Endothelial cell of umbilical vein (primary cell): Measurements from ENCODE around the gene IL17RD. TPM values are rescaled to one million over a fixed set of nuclear protein-coding genes. Genes with fewer than 3 reads are reported as not detected.

Experiments
- BruUV-seq: library from RNA; stranded (reverse); fragments of 400-500 nt; replicated peaks from 2 replicates; lab custom pipeline; 2021; lab: Mats Ljungman, UMichigan
- CTCF ChIA-PET: fragments of 300-600, 350-600 bp; sonication (Branson Sonifier 250); formaldehyde crosslinking; loops from one replicate; lab custom pipeline; 2021; ENCODE audit warnings: antibody characterized with exemption, inconsistent platforms; lab: Charles Lee
- POLR2A ChIA-PET: fragments of 300-600, 350-600 bp; sonication (Branson Sonifier 250); formaldehyde crosslinking; loops from one replicate; lab custom pipeline; 2021; ENCODE audit warnings: antibody characterized with exemption, inconsistent platforms; lab: Charles Lee
- DNase-seq: peaks from one replicate; pipeline ENCODE4 v3.0.0-alpha.2; 2011; ENCODE audit warnings: low read depth, low spot score
- FAIRE-seq: peaks from 2 replicates; lab custom pipeline; 2011; peaks lifted over from hg19 to GRCh38; lab: Jason Lieb, UNC
- H2AFZ ChIP-seq: 2 replicates; pipeline ENCODE4 v1.6.0; 2012; ENCODE audit warnings: low read depth, low read length, control low read depth, inconsistent platforms
- H3K27ac ChIP-seq: 2 replicates; pipeline ENCODE4 v1.5.1; 2011; ENCODE audit warnings: low read depth, mild to moderate bottlenecking, control low read depth, low read length, moderate library complexity; ENCODE audit not compliant: insufficient read depth
- H3K27me3 ChIP-seq, 2 experiments: 2 replicates each; pipeline versions ENCODE4 v1.6.0 to v1.6.1; 2011; ENCODE audit warnings: low read length in 2 of 2, mixed read lengths in 1 of 2; ENCODE audit not compliant: control insufficient read depth in 2 of 2, insufficient read depth in 2 of 2
- H3K36me3 ChIP-seq, 2 experiments: 2 replicates in 1 of 2; 3 replicates in 1 of 2; pipeline ENCODE4 v1.5.1; 2011; ENCODE audit warnings: low read length in 2 of 2, mild to moderate bottlenecking in 1 of 2, moderate library complexity in 1 of 2; ENCODE audit not compliant: control insufficient read depth in 2 of 2, insufficient read depth in 2 of 2; ENCODE audit errors: extremely low read depth in 1 of 2
- H3K4me1 ChIP-seq: 3 replicates; pipeline ENCODE4 v1.5.1; 2011; ENCODE audit warnings: mild to moderate bottlenecking, low read length; ENCODE audit not compliant: control insufficient read depth, insufficient read depth; ENCODE audit errors: extremely low read depth
- H3K4me2 ChIP-seq: 2 replicates; pipeline ENCODE4 v1.6.1; 2011; ENCODE audit warnings: low read length, control low read depth, mixed read lengths; ENCODE audit not compliant: insufficient read depth
- H3K4me3 ChIP-seq, 3 experiments: fragments of 200-600 bp in 1 of 3; sonication (generic), shearing (Covaris generic) in 1 of 3; replicated peaks in 1 of 3; 2 replicates each; pipeline ENCODE4 v1.5.1; 2011 to 2016; ENCODE audit warnings: control low read depth in 3 of 3, low read length in 3 of 3, mild to moderate bottlenecking in 2 of 3, inconsistent platforms in 1 of 3, low read depth in 1 of 3, moderate library complexity in 1 of 3; ENCODE audit not compliant: insufficient read depth in 1 of 3
- H3K79me2 ChIP-seq: 2 replicates; pipeline ENCODE4 v1.6.0; 2012; ENCODE audit warnings: low read length, inconsistent platforms; ENCODE audit not compliant: control insufficient read depth, insufficient read depth
- H3K9ac ChIP-seq: replicated peaks from 2 replicates; pipeline ENCODE3; 2011; ENCODE audit warnings: low read length, control low read depth; ENCODE audit not compliant: insufficient read depth; ENCODE audit errors: extremely low read depth
- H3K9me1 ChIP-seq: replicated peaks from 3 replicates; pipeline ENCODE4 v1.6.0; 2011; ENCODE audit warnings: mild to moderate bottlenecking, low read length; ENCODE audit not compliant: control insufficient read depth, insufficient read depth; ENCODE audit errors: extremely low read depth
- H3K9me3 ChIP-seq: replicated peaks from 2 replicates; pipeline ENCODE4 v1.5.1; 2012; ENCODE audit warnings: low read length, inconsistent platforms; ENCODE audit not compliant: control insufficient read depth, insufficient read depth
- H4K20me1 ChIP-seq: replicated peaks from 2 replicates; pipeline ENCODE3; 2011; ENCODE audit warnings: mild to moderate bottlenecking, low read length; ENCODE audit not compliant: control insufficient read depth, insufficient read depth; ENCODE audit errors: extremely low read depth
- CTCF ChIP-seq, 2 donors: IDR thresholded peaks; 1 replicate in 1 of 2; 2 replicates in 1 of 2; pipeline ENCODE4 v1.5.1; 2011; ENCODE audit warnings: low read length in 2 of 2, mild to moderate bottlenecking in 2 of 2, moderate library complexity in 2 of 2, control low read depth in 1 of 2, inconsistent platforms in 1 of 2, low read depth in 1 of 2; ENCODE audit not compliant: insufficient read depth in 1 of 2; ENCODE audit errors: extremely low read depth in 1 of 2
- EZH2 ChIP-seq: IDR thresholded peaks from 2 replicates; pipeline ENCODE4 v1.6.1; 2012; ENCODE audit warnings: borderline replicate concordance, low read depth, mild to moderate bottlenecking, moderate library complexity, low read length, inconsistent platforms; ENCODE audit not compliant: severe bottlenecking
- FOS ChIP-seq: IDR thresholded peaks from 2 replicates; pipeline ENCODE4 v1.6.1; 2011; ENCODE audit warnings: mild to moderate bottlenecking, low read length, moderate library complexity, borderline replicate concordance; ENCODE audit not compliant: insufficient read depth
- GATA2 ChIP-seq: IDR thresholded peaks from 2 replicates; pipeline ENCODE4 v1.7.0; 2011; ENCODE audit warnings: low read depth, mild to moderate bottlenecking, moderate library complexity, mixed read lengths, low read length; ENCODE audit not compliant: insufficient read length, insufficient read depth
- JUN ChIP-seq: IDR thresholded peaks from 2 replicates; pipeline ENCODE4 v1.6.1; 2011; ENCODE audit warnings: borderline replicate concordance, low read depth; ENCODE audit not compliant: insufficient read length, insufficient read depth
- MAX ChIP-seq: IDR thresholded peaks from 2 replicates; pipeline ENCODE4 v1.6.1; 2011; ENCODE audit not compliant: insufficient read depth, insufficient read length
- MYC ChIP-seq: IDR thresholded peaks from one replicate; pipeline ENCODE4 v1.6.1; 2011; ENCODE audit warnings: mild to moderate bottlenecking, low read depth, low read length
- POLR2A ChIP-seq: IDR thresholded peaks from 2 replicates; pipeline ENCODE4 v1.6.1; 2012; ENCODE audit warnings: low read depth, mild to moderate bottlenecking, control low read depth, low read length
- POLR2AphosphoS5 ChIP-seq: IDR thresholded peaks from 2 replicates; pipeline ENCODE4 v1.6.1; 2012; ENCODE audit warnings: low read depth, mild to moderate bottlenecking, control low read depth, low read length, moderate library complexity; ENCODE audit not compliant: insufficient read depth
- dilution Hi-C: fragments of 300-500 bp; cut with MboI; formaldehyde crosslinking; loops from one replicate; pipeline ENCODE4 v1.15.0; 2019; ENCODE audit warnings: low sequenced_read_pairs; ENCODE audit not compliant: extremely low pct_ligation_motif_present
- intact Hi-C: fragments of 100-400 bp; cut with micrococcal nuclease; formaldehyde crosslinking; loops from one replicate; pipeline ENCODE4 v1.10.0; 2022
- polyA plus RNA-seq, 4 experiments: library from polyadenylated mRNA; depleted of rRNA in 3 of 4; stranded (reverse) in 3 of 4; unstranded in 1 of 4; fragments of >200 nt; gene quantifications; 2 replicates each; pipeline versions ENCODE4 v1.2.1 to v1.2.3, GENCODE V29; 2011 to 2012; ENCODE audit warnings: missing spikeins in 1 of 4
- total RNA-seq: library from RNA; stranded (reverse); gene quantifications from 2 replicates; pipeline ENCODE4 v1.2.3, GENCODE V29; 2021

The IL17RD gene
- total and polyA plus RNA-seq, 2 donors (not counting 3 experiments of a cell fraction or from before 2014, with no cell fraction given): 0.36 to 0.93 TPM

GRCh38 chr3:57063032-57063431, 102.1 kb downstream of the IL17RD start:
- BruUV-seq: no TSS peak
- H3K9me1 ChIP-seq: no peaks in the 10 kb centered on the region
- no peaks in the 10 kb centered on the region for H4K20me1 ChIP-seq
- no peak overlapping the region for H3K9ac ChIP-seq
- H3K9me3 ChIP-seq: no peaks in the 10 kb centered on the region
- no peak for FAIRE-seq
- no peak for TF ChIP-seq GATA2
- TF ChIP-seq JUN: no peak
- no peak for TF ChIP-seq POLR2A
- TF ChIP-seq EZH2: no peak
- no peak for TF ChIP-seq FOS
- no peak for TF ChIP-seq POLR2AphosphoS5
- no peak for TF ChIP-seq MAX
- no peak for TF ChIP-seq CTCF (IDR thresholded peaks at IDR 0.05; ENCODE audit: extremely low read depth in 1 of 2, insufficient read depth in 1 of 2, low read depth in 1 of 2, low read length in 2 of 2)
- TF ChIP-seq MYC: no peak
- DNase-seq: no peak
- H3K27me3 ChIP-seq: no peaks in the 10 kb centered on the region
- intact Hi-C loops: loop anchor here (5.0 kb wide), 1 partner anchor 56 kb away; no protein-coding TSS in a partner anchor
- ChIA-PET CTCF (interaction anchor here (1.4 kb wide), 1 partner anchor 17 kb away, joined by 9 read pairs; no protein-coding TSS in a partner anchor), POLR2A (no interaction called here)
- no peak overlapping the region for H3K4me2 ChIP-seq
- H3K79me2 ChIP-seq: no peaks in the 10 kb centered on the region
- no peak overlapping the region for H3K4me3 ChIP-seq
- H2AFZ ChIP-seq: no peak overlapping the region
- dilution Hi-C loops: no loop called here
- H3K27ac ChIP-seq: no peak overlapping the region
- H3K36me3 ChIP-seq: no peaks in the 10 kb centered on the region
- peaks cover 23% of the 10 kb centered on the region for H3K4me1 ChIP-seq
